Upper lobe of left lung (tissue), 6 donors: ENCODE results near the gene TTLL12. TPM values are rescaled to one million over a fixed set of nuclear protein-coding genes. Genes with fewer than 3 reads are reported as not detected.

Experiments
- ATAC-seq, 2 donors: fragments of 200-7000 bp; cut with Tn5 transposase; one replicate each; pipeline ENCODE4 v1.9.1; 2022; ENCODE audit warnings: mild to moderate bottlenecking in 2 of 2, moderate library complexity in 2 of 2; ENCODE audit not compliant: low FRiP score in 2 of 2
- DNase-seq, 2 donors: peaks; one replicate each; pipeline ENCODE4 v3.0.0-alpha.2; 2019 to 2020
- H3K27ac ChIP-seq, 4 donors: fragments of 200-600 bp; sonication (generic); one replicate each; pipeline ENCODE4 v1.5.1; 2016 to 2019
- H3K27me3 ChIP-seq, 4 donors: fragments of 200-600 bp; sonication (generic); one replicate each; pipeline ENCODE4 v1.5.1; 2017 to 2019
- H3K36me3 ChIP-seq, 4 donors: fragments of 200-600 bp; sonication (generic); one replicate each; pipeline ENCODE4 v1.5.1; 2016 to 2019
- H3K4me1 ChIP-seq, 4 donors: fragments of 200-600 bp; sonication (generic); one replicate each; pipeline ENCODE4 v1.5.1; 2018 to 2019
- H3K4me3 ChIP-seq, 4 donors: fragments of 200-600 bp; sonication (generic); one replicate each; pipeline ENCODE4 v1.5.1; 2017 to 2019; ENCODE audit warnings: mild to moderate bottlenecking in 2 of 4, moderate library complexity in 1 of 4
- H3K9me3 ChIP-seq, 4 donors: fragments of 200-600 bp; sonication (generic); one replicate each; pipeline ENCODE4 v1.5.1; 2018 to 2019
- EP300 ChIP-seq, 4 donors: sonication (generic); formaldehyde crosslinking; IDR thresholded peaks; one replicate each; pipeline ENCODE4 v1.5.1; 2017; ENCODE audit warnings: antibody characterized with exemption in 4 of 4, control low read depth in 2 of 4
- POLR2A ChIP-seq, 4 donors: fragments of 450-650 bp; IDR thresholded peaks; one replicate each; pipeline ENCODE4 v1.5.1; 2016 to 2017; ENCODE audit warnings: antibody characterized with exemption in 4 of 4, mild to moderate bottlenecking in 2 of 4
- POLR2AphosphoS5 ChIP-seq, 2 donors: sonication (generic); formaldehyde crosslinking; IDR thresholded peaks; one replicate each; pipeline ENCODE4 v1.5.1; 2017; ENCODE audit warnings: antibody characterized with exemption in 2 of 2
- WGBS, 2 donors: methylation state at CpG; one replicate each; pipeline ENCODE4 v1.1.5; 2017 to 2018; 5-methylcytosine and 5-hydroxymethylcytosine counted together
- total RNA-seq, 6 donors: library from RNA; depleted of rRNA in 4 of 6; stranded (reverse); fragments of >200 nt in 4 of 6; gene quantifications; one replicate each; pipeline versions ENCODE4 v1.1.0 to v1.2.1, GENCODE V29; 2016 to 2021
- TF ChIP-seq, protein P1 (sequence below), 6 experiments: fragments of 450-650 bp in 4 of 6; fragments of 200-600 bp in 2 of 6; sonication (generic) in 2 of 6; IDR thresholded peaks; one replicate each; pipeline ENCODE4 v1.5.1; 2016 to 2019; ENCODE audit warnings: antibody characterized with exemption in 6 of 6
- donor health status: DM: no; HTN: no; CAD: no; lungs with moderate emphysema.
- donor health status: DM: no; HTN: yes; CAD: no; lungs with severe emphysema.

The TTLL12 gene
- total RNA-seq, 6 donors from 2014 or later = 19.6 to 49.2 (median 25.0) TPM

DNA sequence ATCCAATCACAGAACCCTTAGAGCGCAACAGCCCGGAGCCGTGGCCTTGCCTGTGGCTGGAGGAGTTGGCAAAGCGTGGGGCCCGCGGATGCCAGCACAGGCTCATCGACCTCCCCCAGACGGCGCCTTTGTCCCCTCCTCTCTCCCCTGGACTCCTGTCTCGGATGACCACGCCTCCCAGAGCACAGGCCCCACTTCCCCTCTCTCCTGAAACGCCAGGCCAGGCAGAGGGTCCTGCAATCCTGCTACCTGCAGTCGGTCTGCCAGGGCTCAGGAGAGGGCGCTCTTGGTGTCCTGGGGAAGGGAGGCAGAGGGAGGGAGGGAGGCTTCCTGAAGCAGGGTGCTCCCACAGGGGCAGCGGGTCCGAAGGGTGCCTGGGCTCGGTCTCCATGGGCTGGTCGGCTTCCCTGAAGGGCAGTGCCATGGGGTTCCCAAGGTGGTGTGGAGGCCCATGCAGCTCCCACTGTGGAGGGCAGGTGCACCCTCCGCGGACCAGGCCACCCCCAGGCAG, 16.6 kb upstream of the TTLL12 start:
- DNase-seq (peak in 1 of 2 donors; percentile 77), ATAC-seq (no peak)
- WGBS, 2 donors = 71 to 72% methylated on average over 12 to 14 of the region's 20 CpGs

DNA sequence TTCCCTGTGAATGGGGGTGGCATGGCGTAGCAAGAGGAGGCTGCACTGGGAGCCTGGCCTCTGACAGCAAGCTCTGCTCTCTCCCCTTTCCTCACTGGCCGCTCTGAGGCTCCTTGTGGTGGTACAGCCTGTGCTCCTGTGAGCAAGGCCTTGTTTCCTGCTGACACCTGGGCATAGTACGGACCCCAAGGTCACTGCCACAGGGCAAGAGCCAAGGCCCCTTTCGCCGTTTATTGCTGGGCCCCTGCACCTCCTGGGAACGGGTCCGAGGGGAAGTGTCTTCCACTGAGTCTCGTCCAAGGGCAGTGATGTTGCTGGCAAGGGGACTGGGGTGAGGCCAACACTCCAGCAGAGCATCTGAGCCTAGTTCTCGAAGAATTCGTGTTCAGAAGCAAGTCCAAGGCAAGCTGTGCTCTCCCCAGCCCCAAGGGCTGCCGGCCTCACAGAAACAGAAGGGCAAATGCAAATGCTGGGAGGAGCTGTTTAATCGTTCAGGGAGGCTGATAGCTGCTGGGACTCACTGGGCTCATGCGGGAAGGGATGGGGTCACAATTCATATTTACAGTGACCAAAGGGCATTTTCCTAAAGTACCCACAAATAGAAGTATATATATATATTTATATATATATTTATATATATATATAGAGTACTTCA, 15.9 kb upstream of the TTLL12 start:
- no peaks in the 10 kb centered on the region for H3K9me3 ChIP-seq
- no peaks in the 10 kb centered on the region for H3K27me3 ChIP-seq
- TF ChIP-seq, protein P1, sequence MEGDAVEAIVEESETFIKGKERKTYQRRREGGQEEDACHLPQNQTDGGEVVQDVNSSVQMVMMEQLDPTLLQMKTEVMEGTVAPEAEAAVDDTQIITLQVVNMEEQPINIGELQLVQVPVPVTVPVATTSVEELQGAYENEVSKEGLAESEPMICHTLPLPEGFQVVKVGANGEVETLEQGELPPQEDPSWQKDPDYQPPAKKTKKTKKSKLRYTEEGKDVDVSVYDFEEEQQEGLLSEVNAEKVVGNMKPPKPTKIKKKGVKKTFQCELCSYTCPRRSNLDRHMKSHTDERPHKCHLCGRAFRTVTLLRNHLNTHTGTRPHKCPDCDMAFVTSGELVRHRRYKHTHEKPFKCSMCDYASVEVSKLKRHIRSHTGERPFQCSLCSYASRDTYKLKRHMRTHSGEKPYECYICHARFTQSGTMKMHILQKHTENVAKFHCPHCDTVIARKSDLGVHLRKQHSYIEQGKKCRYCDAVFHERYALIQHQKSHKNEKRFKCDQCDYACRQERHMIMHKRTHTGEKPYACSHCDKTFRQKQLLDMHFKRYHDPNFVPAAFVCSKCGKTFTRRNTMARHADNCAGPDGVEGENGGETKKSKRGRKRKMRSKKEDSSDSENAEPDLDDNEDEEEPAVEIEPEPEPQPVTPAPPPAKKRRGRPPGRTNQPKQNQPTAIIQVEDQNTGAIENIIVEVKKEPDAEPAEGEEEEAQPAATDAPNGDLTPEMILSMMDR (IDR thresholded peaks at IDR 0.05) = no peak
- WGBS, 2 donors = 75 to 85% methylated on average over 7 to 13 of the region's 13 CpGs
- ATAC-seq = no peak
- peaks cover 0 to 3% (median 0%) of the 10 kb centered on the region in 4 donors for H3K36me3 ChIP-seq
- H3K4me3 ChIP-seq = no peak overlapping the region
- peaks cover 0 to 4% (median 0%) of the 10 kb centered on the region in 4 donors for H3K4me1 ChIP-seq
- DNase-seq = no peak
- no peak overlapping the region for H3K27ac ChIP-seq

More for the DNA sequence above, 16.6 kb upstream of the TTLL12 start:
- TF ChIP-seq, protein P1 (IDR thresholded peaks at IDR 0.05) = no peak
- TF ChIP-seq EP300 (IDR thresholded peaks at IDR 0.05) = no peak
- H3K27me3 ChIP-seq = no peaks in the 10 kb centered on the region
- peaks cover 0 to 3% (median 0%) of the 10 kb centered on the region in 4 donors for H3K36me3 ChIP-seq
- no peak overlapping the region for H3K4me3 ChIP-seq
- H3K9me3 ChIP-seq = no peaks in the 10 kb centered on the region
- H3K4me1 ChIP-seq = peaks cover 0 to 4% (median 0%) of the 10 kb centered on the region in 4 donors
- H3K27ac ChIP-seq = no peak overlapping the region

DNA sequence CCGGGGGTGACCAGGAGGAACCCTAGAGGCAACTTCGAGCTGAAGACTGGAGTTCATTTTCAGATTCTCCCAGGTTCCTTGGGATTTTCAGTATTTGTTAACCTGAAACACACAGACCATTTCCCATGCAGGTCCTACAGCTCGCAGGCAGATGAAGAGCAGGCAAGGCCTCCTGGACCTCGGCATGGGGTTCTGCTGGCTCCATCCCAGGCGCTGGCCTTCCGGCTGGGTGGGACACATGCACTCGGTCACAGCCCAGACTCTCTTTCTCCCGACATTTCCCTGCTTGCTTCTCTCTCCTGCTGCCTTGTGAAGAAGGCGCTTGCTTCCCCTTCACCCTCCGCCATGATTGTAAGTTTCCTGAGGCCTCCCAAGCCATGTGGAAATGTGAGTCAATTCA, 15.4 kb upstream of the TTLL12 start:
- Histone ChIP-seq H3K4me3 (no peak overlapping the region), H3K4me1 (peaks cover 0 to 4% (median 1%) of the 10 kb centered on the region in 4 donors), H3K27me3 (no peaks in the 10 kb centered on the region), H3K36me3 (peaks cover 0 to 3% (median 0%) of the 10 kb centered on the region in 4 donors), H3K27ac (no peak overlapping the region), H3K9me3 (no peaks in the 10 kb centered on the region)
- TF ChIP-seq POLR2A (IDR thresholded peaks at IDR 0.05) = no peak
- TF ChIP-seq, protein P1 (IDR thresholded peaks at IDR 0.05) = no peak
- 94 to 95% methylated on average over 9 to 10 of the region's 10 CpGs for WGBS, 2 donors
- DNase-seq (no peak), ATAC-seq (no peak)

DNA sequence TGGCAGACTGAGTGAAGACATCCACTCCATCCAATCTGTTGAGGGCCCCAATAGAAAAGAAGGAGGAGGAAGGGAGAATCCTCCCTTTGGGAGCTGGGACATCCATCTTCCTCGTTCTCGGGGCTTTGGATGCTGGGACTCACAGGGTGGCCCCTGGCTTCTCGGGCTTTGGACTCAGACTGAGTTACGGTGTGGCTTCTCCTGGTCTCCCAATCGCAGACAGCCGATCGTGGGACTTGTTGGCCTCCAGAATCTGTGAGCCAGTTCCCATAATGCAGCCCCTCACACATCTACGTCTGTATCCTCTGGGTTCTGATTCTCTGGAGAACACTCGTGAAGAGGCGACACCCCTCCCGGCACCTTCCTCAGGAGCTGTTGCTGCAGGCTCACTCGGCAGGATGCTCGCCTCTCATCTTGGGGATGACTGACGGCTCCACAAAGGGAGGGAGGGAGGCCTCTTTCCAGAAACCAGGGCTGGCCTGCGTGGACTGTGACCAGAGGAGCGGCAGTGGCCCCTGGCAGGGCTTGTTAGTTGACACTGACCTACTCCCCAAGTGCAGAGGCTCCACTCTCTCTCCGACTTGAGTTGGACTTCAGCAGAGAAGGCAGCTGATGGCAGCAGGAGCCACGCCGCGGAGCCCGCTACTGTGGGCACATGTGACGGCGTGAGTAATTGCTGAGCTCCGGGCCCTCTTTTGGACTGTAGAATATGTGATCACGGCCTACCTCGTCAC, 14.7 kb upstream of the TTLL12 start:
- TF ChIP-seq, protein P1 (IDR thresholded peaks at IDR 0.05) = no peak
- TF ChIP-seq POLR2A (IDR thresholded peaks at IDR 0.05) = no peak
- TF ChIP-seq EP300 (IDR thresholded peaks at IDR 0.05) = no peak
- TF ChIP-seq POLR2AphosphoS5 (IDR thresholded peaks at IDR 0.05) = no peak
- H3K4me1 ChIP-seq = peaks cover 0 to 6% (median under 1%) of the 10 kb centered on the region in 4 donors
- no peaks in the 10 kb centered on the region for H3K27me3 ChIP-seq
- H3K27ac ChIP-seq = no peak overlapping the region
- no peak for ATAC-seq
- 91 to 95% methylated on average over 14 to 25 of the region's 26 CpGs for WGBS, 2 donors
- no peak overlapping the region for H3K4me3 ChIP-seq
- H3K9me3 ChIP-seq = no peaks in the 10 kb centered on the region
- H3K36me3 ChIP-seq = peaks cover 0 to 3% (median 0%) of the 10 kb centered on the region in 4 donors
- DNase-seq = peak in 1 of 2 donors; percentile 74
